Peyer's patch (tissue), 4 donors: ENCODE measurements around the gene RPUSD2.

Experiments
- POLR2A ChIP-seq, 2 donors: fragments of 450-650 bp; IDR thresholded peaks; one replicate each; pipeline ENCODE4 v1.5.1; 2017; ENCODE audit warnings: antibody characterized with exemption in 2 of 2, mild to moderate bottlenecking in 2 of 2, moderate library complexity in 2 of 2
- TF ChIP-seq, protein P1 (sequence below), 6 experiments: fragments of 450-650 bp in 4 of 6; fragments of 200-600 bp in 2 of 6; sonication (generic) in 1 of 6; IDR thresholded peaks; one replicate each; pipeline ENCODE4 v1.5.1; 2017 to 2019; ENCODE audit warnings: antibody characterized with exemption in 6 of 6, mild to moderate bottlenecking in 3 of 6, moderate library complexity in 1 of 6

DNA sequence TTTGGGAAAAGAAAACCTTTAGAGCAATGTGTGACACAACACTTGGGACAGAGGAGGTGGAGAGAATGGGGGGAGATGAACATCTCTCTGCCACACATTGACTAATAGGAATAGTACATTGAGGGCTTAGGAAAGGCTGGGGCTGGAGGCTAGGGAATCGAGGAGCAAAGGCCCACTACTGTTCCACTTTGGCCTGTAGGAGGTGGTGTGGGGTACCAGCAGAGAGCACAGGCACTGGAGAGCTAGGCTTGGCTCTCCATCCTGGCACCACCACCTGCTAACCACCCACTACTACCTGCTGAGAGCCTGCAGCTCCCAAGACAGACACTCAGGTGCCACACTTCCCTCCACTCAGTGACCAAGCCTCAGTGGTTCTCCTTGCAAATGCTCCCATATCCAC lies 23.6 kb upstream of the RPUSD2 start:
- no peak for TF ChIP-seq POLR2A (IDR thresholded peaks at IDR 0.05)
- TF ChIP-seq, protein P1, sequence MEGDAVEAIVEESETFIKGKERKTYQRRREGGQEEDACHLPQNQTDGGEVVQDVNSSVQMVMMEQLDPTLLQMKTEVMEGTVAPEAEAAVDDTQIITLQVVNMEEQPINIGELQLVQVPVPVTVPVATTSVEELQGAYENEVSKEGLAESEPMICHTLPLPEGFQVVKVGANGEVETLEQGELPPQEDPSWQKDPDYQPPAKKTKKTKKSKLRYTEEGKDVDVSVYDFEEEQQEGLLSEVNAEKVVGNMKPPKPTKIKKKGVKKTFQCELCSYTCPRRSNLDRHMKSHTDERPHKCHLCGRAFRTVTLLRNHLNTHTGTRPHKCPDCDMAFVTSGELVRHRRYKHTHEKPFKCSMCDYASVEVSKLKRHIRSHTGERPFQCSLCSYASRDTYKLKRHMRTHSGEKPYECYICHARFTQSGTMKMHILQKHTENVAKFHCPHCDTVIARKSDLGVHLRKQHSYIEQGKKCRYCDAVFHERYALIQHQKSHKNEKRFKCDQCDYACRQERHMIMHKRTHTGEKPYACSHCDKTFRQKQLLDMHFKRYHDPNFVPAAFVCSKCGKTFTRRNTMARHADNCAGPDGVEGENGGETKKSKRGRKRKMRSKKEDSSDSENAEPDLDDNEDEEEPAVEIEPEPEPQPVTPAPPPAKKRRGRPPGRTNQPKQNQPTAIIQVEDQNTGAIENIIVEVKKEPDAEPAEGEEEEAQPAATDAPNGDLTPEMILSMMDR (IDR thresholded peaks at IDR 0.05): no peak
